ENCODE results near the gene PROC. TPM values are rescaled to one million over a fixed set of nuclear protein-coding genes. Genes with fewer than 3 reads are reported as not detected.
"Not testable (repeated sequence)": the region's sequence is repeated elsewhere in the genome, so short reads cannot be mapped to it uniquely, and the experiment has no call there.

The PROC gene
- total and polyA plus RNA-seq, 5 donors = 0.18 TPM; not detected in 4

GRCh38 chr2:127434515-127434914 is 16.3 kb downstream of the PROC start:
- intact Hi-C loops (cut with DNase I) = no loop called here
- no peak overlapping the region for H3K27ac ChIP-seq (ENCODE audit: low read length)
- H3K4me3 ChIP-seq (ENCODE audit: low read length) = no peak overlapping the region
- H3K9me3 ChIP-seq (ENCODE audit: control insufficient read depth, low read length) = no peaks in the 10 kb centered on the region
- H3K27me3 ChIP-seq (ENCODE audit: control insufficient read depth, insufficient read depth) = no peaks in the 10 kb centered on the region
- no peaks in the 10 kb centered on the region for H3K4me1 ChIP-seq (ENCODE audit: control insufficient read depth, insufficient read depth, low read length)
- ATAC-seq = no peak
- no peak for DNase-seq
- WGBS = 92% methylated on average over 6 of the region's 6 CpGs

GRCh38 chr2:127437056-127437455 is 18.8 kb downstream of the PROC start:
- intact Hi-C loops (cut with DNase I) = no loop called here
- no peak for DNase-seq
- Histone ChIP-seq H3K27ac (ENCODE audit: low read length) (no peak overlapping the region), H3K4me3 (ENCODE audit: low read length) (no peak overlapping the region), H3K27me3 (ENCODE audit: control insufficient read depth, insufficient read depth) (no peaks in the 10 kb centered on the region), H3K9me3 (ENCODE audit: control insufficient read depth, low read length) (no peaks in the 10 kb centered on the region), H3K4me1 (ENCODE audit: control insufficient read depth, insufficient read depth, low read length) (no peaks in the 10 kb centered on the region)
- 89% methylated on average over 9 of the region's 9 CpGs for WGBS
- ATAC-seq = no peak

GRCh38 chr2:127437781-127438726 is 19.8 kb downstream of the PROC start:
- no peak overlapping the region for H3K4me3 ChIP-seq (ENCODE audit: low read length)
- ATAC-seq = peak; percentile 29 to 48
- WGBS = 85% methylated on average over 13 of the region's 13 CpGs
- intact Hi-C loops (cut with DNase I) = no loop called here
- H3K27ac ChIP-seq (ENCODE audit: low read length) = no peak overlapping the region
- H3K27me3 ChIP-seq (ENCODE audit: control insufficient read depth, insufficient read depth) = no peaks in the 10 kb centered on the region
- DNase-seq = no peak
- H3K9me3 ChIP-seq (ENCODE audit: control insufficient read depth, low read length) = no peaks in the 10 kb centered on the region
- H3K4me1 ChIP-seq (ENCODE audit: control insufficient read depth, insufficient read depth, low read length) = no peaks in the 10 kb centered on the region

- Histone ChIP-seq H3K9me3 (ENCODE audit: control insufficient read depth, low read length) (no peaks in the 10 kb centered on the region), H3K4me1 (ENCODE audit: control insufficient read depth, insufficient read depth, low read length) (no peaks in the 10 kb centered on the region), H3K27me3 (ENCODE audit: control insufficient read depth, insufficient read depth) (no peaks in the 10 kb centered on the region), H3K4me3 (ENCODE audit: low read length) (no peak overlapping the region), H3K27ac (ENCODE audit: low read length) (no peak overlapping the region)
- ATAC-seq (peak in 1 of 2 donors; percentile 37), DNase-seq (no peak)
- intact Hi-C loops (cut with DNase I) = no loop called here
- 79% methylated on average over 5 of the region's 5 CpGs for WGBS
Measured at GRCh38 chr2:127439343-127439742, 21.1 kb downstream of the PROC start.

GRCh38 chr2:127448526-127448925 is 30.3 kb downstream of the PROC start:
- Histone ChIP-seq H3K9me3 (ENCODE audit: control insufficient read depth, low read length) (no peaks in the 10 kb centered on the region), H3K4me3 (ENCODE audit: low read length) (no peak overlapping the region), H3K27me3 (ENCODE audit: control insufficient read depth, insufficient read depth) (no peaks in the 10 kb centered on the region), H3K27ac (ENCODE audit: low read length) (no peak overlapping the region), H3K4me1 (ENCODE audit: control insufficient read depth, insufficient read depth, low read length) (no peaks in the 10 kb centered on the region)
- no peak for ATAC-seq
- DNase-seq = no peak
- 93% methylated on average over 2 of the region's 2 CpGs for WGBS
- intact Hi-C loops (cut with DNase I) = no loop called here

GRCh38 chr2:127449414-127449813 is 31.2 kb downstream of the PROC start:
- 89% methylated on average over 4 of the region's 4 CpGs for WGBS
- H3K9me3 ChIP-seq (ENCODE audit: control insufficient read depth, low read length) = no peaks in the 10 kb centered on the region
- intact Hi-C loops (cut with DNase I) = no loop called here
- ATAC-seq (no peak), DNase-seq (no peak)
- no peaks in the 10 kb centered on the region for H3K27me3 ChIP-seq (ENCODE audit: control insufficient read depth, insufficient read depth)
- H3K4me1 ChIP-seq (ENCODE audit: control insufficient read depth, insufficient read depth, low read length) = no peaks in the 10 kb centered on the region
- H3K27ac ChIP-seq (ENCODE audit: low read length) = no peak overlapping the region
- no peak overlapping the region for H3K4me3 ChIP-seq (ENCODE audit: low read length)

- intact Hi-C loops (cut with DNase I) = no loop called here
- ATAC-seq = no peak
- H3K9me3 ChIP-seq (ENCODE audit: control insufficient read depth, low read length) = no peaks in the 10 kb centered on the region
- H3K27me3 ChIP-seq (ENCODE audit: control insufficient read depth, insufficient read depth) = no peaks in the 10 kb centered on the region
- 92% methylated on average over 4 of the region's 4 CpGs for WGBS
- no peak overlapping the region for H3K4me3 ChIP-seq (ENCODE audit: low read length)
- no peak for DNase-seq
- H3K27ac ChIP-seq (ENCODE audit: low read length) = no peak overlapping the region
- no peaks in the 10 kb centered on the region for H3K4me1 ChIP-seq (ENCODE audit: control insufficient read depth, insufficient read depth, low read length)
Measured at GRCh38 chr2:127449898-127450297, 31.7 kb downstream of the PROC start.

- H3K4me3 ChIP-seq (ENCODE audit: low read length) = no peak overlapping the region
- ATAC-seq (no peak), DNase-seq (no peak)
- WGBS = 79% methylated on average over 6 of the region's 6 CpGs
- no peaks in the 10 kb centered on the region for H3K27me3 ChIP-seq (ENCODE audit: control insufficient read depth, insufficient read depth)
- intact Hi-C loops (cut with DNase I) = no loop called here
- no peaks in the 10 kb centered on the region for H3K9me3 ChIP-seq (ENCODE audit: control insufficient read depth, low read length)
- no peak overlapping the region for H3K27ac ChIP-seq (ENCODE audit: low read length)
- H3K4me1 ChIP-seq (ENCODE audit: control insufficient read depth, insufficient read depth, low read length) = no peaks in the 10 kb centered on the region
Measured at GRCh38 chr2:127451981-127452380, 33.8 kb downstream of the PROC start.

GRCh38 chr2:127452423-127452822 is 34.2 kb downstream of the PROC start:
- ATAC-seq; intact Hi-C loops (cut with DNase I); H3K4me1 ChIP-seq (ENCODE audit: control insufficient read depth, insufficient read depth, low read length); H3K27me3 ChIP-seq (ENCODE audit: control insufficient read depth, insufficient read depth); H3K4me3 ChIP-seq (ENCODE audit: low read length); DNase-seq; H3K9me3 ChIP-seq (ENCODE audit: control insufficient read depth, low read length); H3K27ac ChIP-seq (ENCODE audit: low read length): not testable (repeated sequence)
- WGBS = 96% methylated on average over 8 of the region's 8 CpGs

- DNase-seq (no peak), ATAC-seq (no peak)
- H3K27ac ChIP-seq (ENCODE audit: low read length) = no peak overlapping the region
- WGBS = 97% methylated on average over 3 of the region's 3 CpGs
- H3K9me3 ChIP-seq (ENCODE audit: control insufficient read depth, low read length) = no peaks in the 10 kb centered on the region
- no peaks in the 10 kb centered on the region for H3K4me1 ChIP-seq (ENCODE audit: control insufficient read depth, insufficient read depth, low read length)
- intact Hi-C loops (cut with DNase I) = no loop called here
- H3K27me3 ChIP-seq (ENCODE audit: control insufficient read depth, insufficient read depth) = no peaks in the 10 kb centered on the region
- H3K4me3 ChIP-seq (ENCODE audit: low read length) = no peak overlapping the region
Measured at GRCh38 chr2:127453013-127453391, 34.8 kb downstream of the PROC start.

- H3K4me1 ChIP-seq (ENCODE audit: control insufficient read depth, insufficient read depth, low read length) = no peaks in the 10 kb centered on the region
- H3K4me3 ChIP-seq (ENCODE audit: low read length) = no peak overlapping the region
- no peaks in the 10 kb centered on the region for H3K27me3 ChIP-seq (ENCODE audit: control insufficient read depth, insufficient read depth)
- WGBS = 80% methylated on average over 8 of the region's 8 CpGs
- intact Hi-C loops (cut with DNase I) = no loop called here
- ATAC-seq (no peak), DNase-seq (no peak)
- H3K9me3 ChIP-seq (ENCODE audit: control insufficient read depth, low read length) = no peaks in the 10 kb centered on the region
- no peak overlapping the region for H3K27ac ChIP-seq (ENCODE audit: low read length)
Measured at GRCh38 chr2:127453392-127454171, 35.4 kb downstream of the PROC start.

Measured in right cardiac atrium (tissue), 5 donors.